Hematopoietic multipotent progenitor cell treated with erythropoietin and hydrocortisone succinate and interleukin-3 and kit ligand, for 8 days (in vitro differentiated cells): ENCODE results near the gene MCUR1.
"Not testable (repeated sequence)": the region's sequence is repeated elsewhere in the genome, so short reads cannot be mapped to it uniquely, and the experiment has no call there.

Source experiments
- DNase-seq: peaks from one replicate; pipeline ENCODE4 v3.0.0-alpha.2; 2015

MCUR1 gene

GRCh38 chr6:13772358-13773030 is 41.9 kb downstream of the MCUR1 start:
- DNase-seq, result not testable (repeated sequence)

DNA sequence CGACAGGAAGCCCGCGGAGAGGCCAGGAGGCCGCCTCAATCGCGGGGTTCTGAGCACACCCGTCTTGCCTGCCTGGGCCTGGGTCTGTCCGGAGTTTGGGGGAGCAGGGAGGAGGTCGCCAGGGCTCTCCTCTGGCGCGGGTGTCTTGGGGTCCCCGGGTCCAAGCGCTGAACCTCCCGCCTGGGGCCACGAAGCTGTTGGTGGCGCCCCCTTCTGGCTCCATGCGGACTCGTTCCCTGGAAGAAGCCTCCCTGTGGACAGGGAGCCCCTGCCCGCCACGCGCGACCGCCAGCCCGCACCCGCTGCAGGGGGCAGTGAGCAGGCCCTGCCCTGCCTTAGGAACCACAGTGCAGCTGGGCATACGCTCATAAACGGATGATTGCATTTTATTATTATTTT is 44.7 kb downstream of the MCUR1 start:
- DNase-seq, result no peak

GRCh38 chr6:13769034-13769654 is 45.2 kb downstream of the MCUR1 start:
- no peak for DNase-seq

- peak; percentile 25 for DNase-seq
Measured at GRCh38 chr6:13767121-13767808, 47.1 kb downstream of the MCUR1 start.

- peak; percentile 58 for DNase-seq
Measured at GRCh38 chr6:13766201-13766634, 48.1 kb downstream of the MCUR1 start.

GRCh38 chr6:13765570-13765969 is 48.8 kb downstream of the MCUR1 start:
- DNase-seq, result no peak

DNA sequence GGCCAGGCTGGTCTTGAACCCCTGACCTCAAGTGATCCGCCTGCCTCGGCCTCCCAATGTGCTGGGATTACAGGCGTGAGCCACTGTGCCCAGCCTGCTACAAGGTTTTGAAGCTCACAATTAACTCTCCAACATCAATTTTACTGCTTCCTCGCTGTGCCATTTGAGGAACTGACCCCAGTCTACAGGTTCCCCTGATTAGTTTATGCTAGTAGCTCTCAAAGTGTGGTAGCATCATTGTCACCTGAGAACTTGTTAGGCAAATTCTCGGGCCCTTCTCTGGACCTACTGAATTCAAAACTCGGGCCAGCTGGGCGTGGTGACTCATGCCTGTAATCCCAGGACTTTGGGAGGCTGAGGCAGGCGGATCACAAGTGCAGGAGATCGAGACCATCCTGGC is 49.4 kb downstream of the MCUR1 start:
- DNase-seq, result no peak

DNA sequence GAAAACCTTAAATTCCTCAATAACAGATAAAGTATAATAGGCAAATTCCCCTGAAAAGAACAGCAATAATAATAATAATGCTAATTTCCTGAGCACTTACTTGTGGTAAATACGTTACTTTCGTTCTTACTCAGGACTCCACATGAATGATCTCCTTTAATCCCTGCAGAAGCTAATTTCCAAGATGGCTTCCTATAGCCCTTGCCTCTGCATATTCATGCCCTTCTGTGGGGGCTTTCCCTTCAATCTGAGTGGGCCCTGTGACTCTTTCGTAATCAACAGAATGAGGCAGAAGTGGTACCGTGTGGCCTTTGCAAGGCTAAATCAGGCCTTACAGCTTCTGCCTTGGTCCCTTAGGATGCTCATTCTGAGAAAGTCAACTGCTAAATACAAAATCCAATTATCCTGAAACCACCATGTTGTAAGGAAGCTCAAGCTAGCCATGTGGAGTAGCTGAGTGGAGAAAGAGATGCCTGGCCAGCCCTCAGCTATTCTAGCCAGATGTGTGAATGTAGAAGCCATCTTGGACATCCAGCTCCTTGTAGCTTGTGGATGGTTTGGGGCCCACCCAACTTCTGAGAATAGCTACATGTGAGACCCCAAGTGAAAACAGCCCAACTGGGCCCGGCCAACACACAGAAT is 50.5 kb downstream of the MCUR1 start:
- no peak for DNase-seq

GRCh38 chr6:13762611-13763441 is 51.5 kb downstream of the MCUR1 start:
- DNase-seq, result no peak

DNA sequence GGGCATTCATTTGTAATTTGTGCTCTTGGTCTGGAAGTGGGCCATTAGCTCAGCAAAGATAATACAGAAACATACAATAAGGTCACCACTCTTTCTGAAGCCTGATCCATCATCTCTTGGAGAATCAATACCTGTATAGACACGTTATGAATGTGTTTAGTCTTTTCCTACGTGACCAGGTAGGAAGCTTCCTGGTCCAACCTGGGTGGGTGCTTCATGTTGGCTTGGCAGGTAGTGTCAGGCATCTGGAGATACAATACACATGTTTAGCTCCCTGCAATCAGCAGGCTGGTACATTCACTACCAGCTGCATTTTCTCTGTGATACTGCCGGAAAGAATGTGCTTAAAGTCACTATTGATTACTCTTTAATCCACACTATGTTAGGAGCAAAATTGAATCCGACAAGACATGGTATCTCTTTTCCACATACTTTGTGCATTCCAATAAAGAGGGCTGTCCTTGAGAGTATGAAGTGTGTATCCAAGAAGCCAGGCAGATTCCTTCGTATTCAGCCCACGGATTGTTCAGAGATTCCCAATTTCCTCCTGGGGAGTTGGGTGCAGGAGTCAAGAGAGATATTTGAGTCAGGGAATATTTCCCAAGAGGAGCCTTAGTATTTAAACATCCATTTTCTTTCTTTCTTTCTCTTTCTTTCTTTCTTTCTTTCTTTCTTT is 52.9 kb downstream of the MCUR1 start:
- DNase-seq, result no peak

- DNase-seq, result no peak
Measured at GRCh38 chr6:13760307-13761304, 53.8 kb downstream of the MCUR1 start.

GRCh38 chr6:13759025-13759424 is 55.3 kb downstream of the MCUR1 start:
- DNase-seq, result no peak

DNA sequence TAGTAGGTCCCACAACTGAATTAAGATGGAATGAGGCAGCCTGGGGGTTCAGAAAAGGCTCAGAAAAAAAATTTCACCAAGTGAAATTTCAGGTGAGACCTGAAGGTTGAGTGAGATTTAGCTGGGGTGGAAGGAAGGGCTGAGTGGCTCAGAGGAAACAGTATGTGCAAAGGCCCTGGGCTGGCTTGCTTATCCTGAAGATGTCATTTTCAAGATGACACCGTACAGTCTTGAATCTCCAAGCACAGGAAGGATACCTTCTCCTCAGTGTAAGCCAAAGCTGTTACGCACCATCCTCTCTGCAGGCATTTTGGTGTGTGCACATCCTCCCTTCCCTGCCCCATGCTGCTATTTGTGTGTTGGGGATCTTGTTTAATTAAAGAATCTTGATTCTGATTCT is 59.7 kb downstream of the MCUR1 start:
- DNase-seq, result no peak

DNA sequence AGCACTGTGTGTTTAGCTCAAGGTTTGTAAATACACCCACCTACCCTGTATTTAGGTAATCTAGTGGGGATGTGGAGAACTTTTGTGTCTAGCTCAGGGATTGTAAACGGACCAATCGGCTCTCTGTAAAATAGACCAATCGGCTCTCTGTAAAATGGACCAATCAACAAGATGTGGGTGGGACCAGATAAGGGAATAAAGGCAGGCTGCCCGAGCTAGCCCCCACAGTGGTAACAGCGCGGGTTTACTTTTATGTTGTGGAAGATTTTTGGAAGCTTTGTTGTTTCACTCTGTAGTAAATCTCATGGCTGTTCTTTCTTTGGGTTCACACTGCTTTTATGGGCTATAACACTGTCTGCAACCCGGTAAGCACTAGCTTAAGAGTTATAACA is 70.6 kb downstream of the MCUR1 start:
- no peak for DNase-seq

DNA sequence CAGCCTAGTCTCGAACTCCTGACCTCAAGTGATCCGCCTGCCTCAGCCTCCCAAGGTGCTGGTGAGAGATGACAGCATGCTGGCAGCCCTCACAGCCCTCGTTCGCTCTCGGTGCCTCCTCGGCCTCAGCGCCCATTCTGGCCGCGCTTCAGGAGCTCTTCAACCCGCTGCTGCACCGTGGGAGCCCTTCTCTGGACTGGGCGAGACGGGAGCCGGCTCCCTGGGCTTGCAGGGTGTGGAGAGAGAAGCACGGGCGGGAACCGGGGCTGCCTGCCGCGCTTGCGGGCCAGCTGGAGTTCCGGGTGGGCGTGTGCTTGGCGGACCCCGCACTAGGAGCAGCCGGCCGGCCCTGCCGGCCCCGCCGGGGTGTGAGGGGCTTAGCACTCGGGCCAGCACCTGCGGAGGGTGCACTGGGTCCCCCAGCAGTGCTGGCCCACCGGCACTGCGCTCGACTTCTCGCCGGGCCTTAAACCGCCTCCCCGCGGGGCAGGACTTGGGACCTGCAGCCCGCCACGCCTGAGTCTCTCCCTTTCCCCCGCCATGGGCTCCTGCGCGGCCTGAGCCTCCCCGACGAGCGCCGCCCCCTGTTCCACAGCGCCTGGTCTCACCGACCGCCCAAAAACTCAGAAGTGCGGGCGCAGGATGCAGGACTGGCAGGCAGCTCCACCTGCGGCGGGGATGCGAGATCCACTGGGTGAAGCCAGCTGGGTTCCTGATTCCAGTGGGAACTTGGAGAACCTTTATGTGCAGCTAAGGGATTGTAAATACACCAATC is 71.2 kb downstream of the MCUR1 start:
- no peak for DNase-seq

- no peak for DNase-seq
Measured at GRCh38 chr6:13741365-13741764, 73.0 kb downstream of the MCUR1 start.
